Transverse colon (tissue), 4 donors: Measurements from ENCODE around the gene MCCC2. TPM values are rescaled to one million over a fixed set of nuclear protein-coding genes. Genes with fewer than 3 reads are reported as not detected.
"Not testable (repeated sequence)": the region's sequence is repeated elsewhere in the genome, so short reads cannot be mapped to it uniquely, and the experiment has no call there.

Source experiments
- DNase-seq: peaks from one replicate; pipeline ENCODE4 v3.0.0-alpha.2; 2019
- H3K27ac ChIP-seq, 4 donors: fragments of 200-600 bp; sonication (generic); 2 replicates each; pipeline ENCODE4 v1.5.1; 2016 to 2018; ENCODE audit warnings: inconsistent platforms in 4 of 4
- H3K27me3 ChIP-seq: fragments of 200-600 bp; sonication (generic); 2 replicates; pipeline ENCODE4 v1.5.1; 2017; ENCODE audit warnings: inconsistent platforms
- H3K36me3 ChIP-seq, 4 donors: fragments of 200-600 bp; sonication (generic); 2 replicates each; pipeline ENCODE4 v1.5.1; 2017 to 2019; ENCODE audit warnings: inconsistent platforms in 4 of 4
- H3K4me1 ChIP-seq, 4 donors: fragments of 200-600 bp; sonication (generic); 2 replicates each; pipeline ENCODE4 v1.5.1; 2017 to 2020; ENCODE audit warnings: inconsistent platforms in 4 of 4
- H3K4me3 ChIP-seq, 4 donors: fragments of 200-600 bp; sonication (generic); 1 replicate in 1 of 4; 2 replicates in 3 of 4; pipeline versions ENCODE4 v1.5.1 to v1.6.1; 2017 to 2019; ENCODE audit warnings: inconsistent platforms in 4 of 4
- H3K9me3 ChIP-seq, 2 donors: fragments of 200-600 bp; sonication (generic); 2 replicates each; pipeline ENCODE4 v1.5.1; 2017 to 2019; ENCODE audit warnings: inconsistent platforms in 2 of 2
- CTCF ChIP-seq, 5 experiments: fragments of 200-600 bp in 3 of 5; fragments of 450-650 bp in 2 of 5; sonication (generic) in 3 of 5; IDR thresholded peaks; 1 replicate in 2 of 5; 2 replicates in 3 of 5; pipeline ENCODE4 v1.5.1; 2016 to 2017; ENCODE audit warnings: antibody characterized with exemption in 5 of 5, inconsistent platforms in 3 of 5, mild to moderate bottlenecking in 2 of 5, moderate library complexity in 1 of 5
- EP300 ChIP-seq: sonication (generic); formaldehyde crosslinking; IDR thresholded peaks from one replicate; pipeline ENCODE4 v1.6.1; 2017; ENCODE audit warnings: antibody characterized with exemption, low read depth
- POLR2A ChIP-seq: fragments of 450-650 bp; IDR thresholded peaks from one replicate; pipeline ENCODE4 v1.6.1; 2016; ENCODE audit warnings: antibody characterized with exemption, mild to moderate bottlenecking, moderate library complexity
- POLR2AphosphoS5 ChIP-seq, 3 donors: sonication (generic); formaldehyde crosslinking; IDR thresholded peaks; one replicate each; pipeline ENCODE4 v1.6.1; 2016; ENCODE audit warnings: antibody characterized with exemption in 3 of 3
- whole genome bisulfite sequencing, 2 donors: methylation state at CpG; one replicate each; pipeline ENCODE4 v1.1.5; 2018; ENCODE audit warnings: low coverage in 1 of 2; 5-methylcytosine and 5-hydroxymethylcytosine counted together
- in situ Hi-C, 4 donors: fragments of 200-750 bp; cut with MboI; loops; one replicate each; pipeline versions ENCODE4 v1.15.0 to v1.15.1; 2017; ENCODE audit warnings: low sequenced_read_pairs in 3 of 4, low pct_ligation_motif_present in 1 of 4, low pct_unique_long_range_greater_than_20kb in 1 of 4
- intact Hi-C: fragments of 100-400 bp; cut with DNase I; formaldehyde crosslinking; loops from one replicate; pipeline ENCODE4 v1.15.1; 2023; ENCODE audit warnings: low total_unique reads
- total RNA-seq, 4 donors: library from RNA; depleted of rRNA; stranded (reverse); fragments of >200 nt; gene quantifications; one replicate each; pipeline ENCODE4 v1.1.0, GENCODE V29; 2016

MCCC2 gene
- total RNA-seq, 4 donors from 2014 or later, result 23.2 to 61.5 (median 43.9) TPM

- DNase-seq, result no peak
- intact Hi-C loops (no loop called here), in situ Hi-C loops (no loop called here)
- 95 to 100% methylated on average over 3 of the region's 3 CpGs for WGBS, 2 donors
- Histone ChIP-seq H3K36me3 (no peaks in the 10 kb centered on the region), H3K9me3 (no peaks in the 10 kb centered on the region), H3K4me3 (no peak overlapping the region), H3K27me3 (no peaks in the 10 kb centered on the region), H3K27ac (no peak overlapping the region), H3K4me1 (no peaks in the 10 kb centered on the region)
- no peak for TF ChIP-seq CTCF (IDR thresholded peaks at IDR 0.05)
- no peak for TF ChIP-seq POLR2A
- TF ChIP-seq POLR2AphosphoS5 (IDR thresholded peaks at IDR 0.05), result no peak
- no peak for TF ChIP-seq EP300
Measured at GRCh38 chr5:71576241-71576640, 10.9 kb upstream of the MCCC2 start.

- H3K27me3 ChIP-seq, H3K36me3 ChIP-seq, intact Hi-C loops, in situ Hi-C loops, H3K4me1 ChIP-seq, H3K9me3 ChIP-seq, H3K27ac ChIP-seq, DNase-seq, H3K4me3 ChIP-seq: not testable (repeated sequence)
- WGBS, 2 donors, result 80 to 96% methylated on average over 4 to 6 of the region's 6 CpGs
Measured at GRCh38 chr5:71577839-71578238, 9.3 kb upstream of the MCCC2 start.

GRCh38 chr5:71582945-71583584 lies 4.1 kb upstream of the MCCC2 start:
- H3K36me3 ChIP-seq, result no peaks in the 10 kb centered on the region
- DNase-seq, result no peak
- no peaks in the 10 kb centered on the region for H3K27me3 ChIP-seq
- in situ Hi-C loops, result no loop called here
- TF ChIP-seq CTCF (IDR thresholded peaks at IDR 0.05), result no peak
- H3K27ac ChIP-seq, result no peak overlapping the region
- H3K4me1 ChIP-seq, result peaks cover 2 to 10% (median 8%) of the 10 kb centered on the region in 4 donors
- H3K4me3 ChIP-seq, result no peak overlapping the region
- H3K9me3 ChIP-seq, result no peaks in the 10 kb centered on the region
- 84 to 91% methylated on average over 4 of the region's 4 CpGs for WGBS, 2 donors
- intact Hi-C loops, result no loop called here

GRCh38 chr5:71586052-71586940 lies 844 bp upstream of the MCCC2 start:
- DNase-seq, result no peak
- Histone ChIP-seq H3K27me3 (no peaks in the 10 kb centered on the region), H3K27ac (peak overlapping the region; percentile 86 to 92 (median 89)), H3K36me3 (no peaks in the 10 kb centered on the region), H3K9me3 (no peaks in the 10 kb centered on the region), H3K4me1 (peaks cover 5 to 21% (median 14%) of the 10 kb centered on the region in 4 donors), H3K4me3 (peak overlapping the region; percentile 55 to 84 (median 73))
- intact Hi-C loops, result no loop called here
- WGBS, 2 donors, result 85 to 90% methylated on average over 17 to 22 of the region's 22 CpGs
- no peak for TF ChIP-seq EP300
- no peak for TF ChIP-seq POLR2AphosphoS5 (IDR thresholded peaks at IDR 0.05)
- TF ChIP-seq POLR2A, result no peak
- no peak for TF ChIP-seq CTCF (IDR thresholded peaks at IDR 0.05)
- in situ Hi-C loops, result no loop called here
